HEK293 (cell line): ENCODE data around the gene ASB5.
"Not testable (repeated sequence)": the region's sequence is repeated elsewhere in the genome, so short reads cannot be mapped to it uniquely, and the experiment has no call there.

Experiments used
- CTCF ChIP-seq: fragments of 450-650 bp; formaldehyde crosslinking; IDR thresholded peaks from 2 replicates; pipeline ENCODE4 v1.5.1; 2016; ENCODE audit warnings: missing biosample characterization, missing genetic modification characterization
- KLF8 ChIP-seq: fragments of 450-650 bp; formaldehyde crosslinking; IDR thresholded peaks from 2 replicates; pipeline ENCODE4 v1.5.1; 2016; ENCODE audit warnings: missing biosample characterization, missing genetic modification characterization
- MYNN ChIP-seq: fragments of 450-650 bp; formaldehyde crosslinking; IDR thresholded peaks from 2 replicates; pipeline ENCODE4 v1.5.1; 2016; ENCODE audit warnings: missing biosample characterization, missing genetic modification characterization, borderline replicate concordance
- ZBTB49 ChIP-seq: fragments of 450-650 bp; formaldehyde crosslinking; IDR thresholded peaks from 2 replicates; pipeline ENCODE4 v1.5.1; 2016; ENCODE audit warnings: missing biosample characterization, missing genetic modification characterization, low read depth
- ZNF37A ChIP-seq: fragments of 450-650 bp; IDR thresholded peaks from 2 replicates; pipeline ENCODE4 v1.5.1; 2018; ENCODE audit warnings: missing biosample characterization, missing genetic modification characterization

GRCh38 chr4:176279560-176279959, 10.5 kb upstream of the ASB5 start:
- not testable (repeated sequence) for TF ChIP-seq KLF8, CTCF, ZNF37A, MYNN, ZBTB49 (tag by site-specific recombination)
